HCT116 (cell line): ENCODE data around the gene GNG12. TPM values are rescaled to one million over a fixed set of nuclear protein-coding genes. Genes with fewer than 3 reads are reported as not detected.

Experiments
- ATAC-seq: fragments of 200-7000 bp; cut with Tn5 transposase; 2 replicates; pipeline ENCODE4 v1.9.1; 2020; ENCODE audit warnings: mild to moderate bottlenecking, moderate library complexity
- BruUV-seq: library from RNA; stranded (reverse); fragments of 400-500 nt; replicated peaks from 2 replicates; lab custom pipeline; 2021; lab: Mats Ljungman, UMichigan
- CTCF ChIA-PET: fragments of 300-600 bp; sonication (Branson Sonifier 250); formaldehyde crosslinking; loops from one replicate; lab custom pipeline; 2021; ENCODE audit warnings: antibody characterized with exemption; lab: Charles Lee
- POLR2A ChIA-PET: fragments of 300-600, 350-600 bp; sonication (Branson Sonifier 250); formaldehyde crosslinking; loops from one replicate; lab custom pipeline; 2021; ENCODE audit warnings: antibody characterized with exemption; lab: Charles Lee
- RAD21 ChIA-PET, 2 experiments: fragments of 300-600 bp; sonication (Branson Sonifier 250); formaldehyde crosslinking; loops; one replicate each; lab custom pipeline; 2023; ENCODE audit warnings: low total read pairs in 2 of 2; ENCODE audit not compliant: uncharacterized antibody in 2 of 2, unreplicated experiment in 2 of 2, low non-redundant PET in 1 of 2; lab: Charles Lee
- DNase-seq: peaks from one replicate; pipeline ENCODE4 v3.0.0-alpha.2; 2010; ENCODE audit warnings: low read depth, low spot score
- H2AFZ ChIP-seq: fragments of 200-600 bp; shearing (Covaris generic), sonication (generic); 2 replicates; pipeline ENCODE4 v1.6.1; 2017; ENCODE audit warnings: low read depth, mixed run types, mixed read lengths, antibody characterized with exemption, low read length; ENCODE audit not compliant: poor library complexity, severe bottlenecking
- H3K27ac ChIP-seq: 2 replicates; pipeline ENCODE4 v1.5.1; 2012; ENCODE audit warnings: low read depth, low read length
- H3K27me3 ChIP-seq: fragments of 200-600 bp; sonication (generic); 2 replicates; pipeline ENCODE4 v1.6.1; 2016; ENCODE audit warnings: mixed run types, low read length, mixed read lengths; ENCODE audit not compliant: insufficient read depth
- H3K36me3 ChIP-seq, 2 experiments: fragments of 200-500 bp in 1 of 2; fragments of 200-600 bp in 1 of 2; sonication (Bioruptor generic) in 1 of 2; sonication (generic) in 1 of 2; 2 replicates each; pipeline versions ENCODE4 v1.5.1 to v1.6.1; 2014 to 2016; ENCODE audit warnings: low read length in 2 of 2, inconsistent platforms in 1 of 2, mixed read lengths in 1 of 2, mixed run types in 1 of 2; ENCODE audit not compliant: insufficient read depth in 2 of 2, control insufficient read depth in 1 of 2
- H3K4me1 ChIP-seq, 2 experiments: fragments of 200-600 bp in 1 of 2; sonication (generic) in 1 of 2; 2 replicates each; pipeline versions ENCODE4 v1.5.1 to v1.6.1; 2012 to 2017; ENCODE audit warnings: low read length in 2 of 2, inconsistent platforms in 1 of 2, mild to moderate bottlenecking in 1 of 2, mixed read lengths in 1 of 2, mixed run types in 1 of 2, moderate library complexity in 1 of 2; ENCODE audit not compliant: insufficient read depth in 2 of 2, control insufficient read depth in 1 of 2
- H3K4me2 ChIP-seq: fragments of 200-600 bp; sonication (generic); 2 replicates; pipeline ENCODE4 v1.6.1; 2017; ENCODE audit warnings: mixed run types, low read length, mixed read lengths
- H3K4me3 ChIP-seq, 2 experiments: fragments of 200-600 bp in 1 of 2; sonication (generic) in 1 of 2; replicated peaks in 1 of 2; 2 replicates each; pipeline ENCODE4 v1.5.1; 2011 to 2016; ENCODE audit warnings: low read length in 2 of 2, control low read depth in 1 of 2, low read depth in 1 of 2, mild to moderate bottlenecking in 1 of 2, mixed read lengths in 1 of 2, mixed run types in 1 of 2
- H3K79me2 ChIP-seq: fragments of 200-600 bp; sonication (generic); 2 replicates; pipeline ENCODE4 v1.6.1; 2017; ENCODE audit warnings: mild to moderate bottlenecking, mixed run types, low read length, moderate library complexity, mixed read lengths; ENCODE audit not compliant: insufficient read depth
- H3K9ac ChIP-seq: fragments of 200-600 bp; sonication (generic); 2 replicates; pipeline ENCODE4 v1.6.1; 2016; ENCODE audit warnings: low read length, mixed read lengths
- H3K9me2 ChIP-seq: fragments of 200-600 bp; sonication (generic), shearing (Covaris generic); 2 replicates; pipeline ENCODE4 v1.6.1; 2017; ENCODE audit warnings: mixed run types, mild to moderate bottlenecking, moderate library complexity; ENCODE audit not compliant: insufficient read depth
- H3K9me3 ChIP-seq, 2 experiments: fragments of 200-500 bp in 1 of 2; fragments of 200-600 bp in 1 of 2; sonication (Bioruptor generic) in 1 of 2; sonication (generic) in 1 of 2; 2 replicates each; pipeline ENCODE4 v1.6.1; 2014 to 2017; ENCODE audit warnings: low read length in 2 of 2, mixed read lengths in 2 of 2, inconsistent platforms in 1 of 2, low read depth in 1 of 2, mild to moderate bottlenecking in 1 of 2, mixed run types in 1 of 2, moderate library complexity in 1 of 2; ENCODE audit not compliant: control insufficient read depth in 1 of 2, insufficient read depth in 1 of 2
- H4K20me1 ChIP-seq: fragments of 200-600 bp; sonication (generic), shearing (Covaris generic); 2 replicates; pipeline ENCODE4 v1.6.1; 2017; ENCODE audit warnings: mixed run types, mild to moderate bottlenecking, moderate library complexity; ENCODE audit not compliant: insufficient read depth
- EGR1 ChIP-seq: IDR thresholded peaks from 2 replicates; pipeline ENCODE4 v1.6.1; 2012; ENCODE audit warnings: low read depth
- JUND ChIP-seq: IDR thresholded peaks from 2 replicates; pipeline ENCODE4 v1.6.1; 2012
- POLR2A ChIP-seq: IDR thresholded peaks from 2 replicates; pipeline ENCODE4 v1.7.0; 2011; ENCODE audit warnings: borderline replicate concordance; ENCODE audit not compliant: insufficient read depth, insufficient read length; ENCODE audit errors: extremely low read depth
- POLR2AphosphoS5 ChIP-seq: IDR thresholded peaks from 2 replicates; pipeline ENCODE4 v1.6.1; 2011; ENCODE audit warnings: mild to moderate bottlenecking, low read depth, low read length, moderate library complexity
- SIN3A ChIP-seq: IDR thresholded peaks from 2 replicates; pipeline ENCODE4 v1.6.1; 2012; ENCODE audit warnings: low read depth
- SRF ChIP-seq: IDR thresholded peaks from 2 replicates; pipeline ENCODE4 v1.6.1; 2012; ENCODE audit warnings: low read depth
- TCF7L2 ChIP-seq: IDR thresholded peaks from 2 replicates; pipeline ENCODE4 v1.7.0; 2011; ENCODE audit warnings: borderline replicate concordance, inconsistent platforms; ENCODE audit not compliant: insufficient read depth, insufficient read length; ENCODE audit errors: extremely low read depth
- ZFX ChIP-seq: fragments of 450-650 bp; IDR thresholded peaks from 2 replicates; pipeline ENCODE4 v1.6.1; 2017
- intact Hi-C: fragments of 100-400 bp; cut with micrococcal nuclease; formaldehyde crosslinking; loops from 2 replicates; pipeline ENCODE4 v1.10.0; 2022
- total RNA-seq: library from RNA; stranded (reverse); gene quantifications from one replicate; pipeline ENCODE4 v1.2.1, GENCODE V29; 2021; ENCODE audit not compliant: unreplicated experiment
- TF ChIP-seq, protein P1 (sequence below), 3 experiments: fragments of 200-600 bp in 1 of 3; sonication (generic) in 1 of 3; IDR thresholded peaks in 2 of 3; conservative IDR thresholded peaks in 1 of 3; 2 replicates each; pipeline ENCODE4 v1.5.1; 2012 to 2017; ENCODE audit warnings: low read depth in 2 of 3, low read length in 2 of 3, antibody characterized with exemption in 1 of 3, borderline replicate concordance in 1 of 3, control low read depth in 1 of 3, mild to moderate bottlenecking in 1 of 3, mixed read lengths in 1 of 3, mixed run types in 1 of 3, moderate library complexity in 1 of 3; ENCODE audit not compliant: insufficient read depth in 1 of 3
- TF ChIP-seq, protein P2 (sequence below): IDR thresholded peaks from 2 replicates; pipeline ENCODE4 v1.6.1; 2012; ENCODE audit warnings: low read depth

Gene GNG12
- total RNA-seq, 1 experiment from 2014 or later = 49.6 TPM

DNA sequence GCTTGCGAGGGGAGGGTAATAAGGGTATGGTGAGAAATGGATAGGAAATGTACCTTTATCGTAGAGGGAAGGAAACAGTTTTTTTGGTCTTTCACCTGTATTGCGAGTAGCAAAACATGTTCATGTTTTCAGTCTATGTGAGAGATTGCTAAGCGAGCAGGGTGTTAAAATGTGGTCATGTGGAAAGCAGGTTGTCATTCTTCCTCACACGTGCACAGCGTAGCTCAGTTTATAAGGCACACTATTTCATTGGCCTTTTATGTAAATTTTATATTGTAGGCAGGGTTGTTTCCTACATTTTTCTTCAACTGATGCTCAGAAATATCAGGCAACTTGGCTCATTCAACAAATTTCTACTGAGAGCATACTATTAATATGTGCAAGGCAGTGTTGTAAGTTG, 18.5 kb upstream of the GNG12 start:
- Histone ChIP-seq H3K9ac (no peak overlapping the region), H3K27ac (no peak overlapping the region), H3K79me2 (no peaks in the 10 kb centered on the region), H3K4me2 (no peak overlapping the region), H3K9me2 (no peaks in the 10 kb centered on the region), H3K27me3 (no peaks in the 10 kb centered on the region; the same call in 1 of the 2 replicates), H2AFZ (no peak overlapping the region)
- ChIA-PET CTCF (interaction anchor here (1.4 to 3.2 kb wide), 3 partner anchors 158 to 290 kb away, joined by 3 to 25 read pairs (median 8); no protein-coding TSS in a partner anchor), POLR2A (no interaction called here)
- DNase-seq = no peak
- BruUV-seq = no TSS peak
- TF ChIP-seq POLR2AphosphoS5 = no peak
- TF ChIP-seq SIN3A = no peak
- no peak for TF ChIP-seq ZFX
- TF ChIP-seq EGR1 = no peak
- TF ChIP-seq JUND = no peak
- no peak for TF ChIP-seq POLR2A
- TF ChIP-seq, protein P1, sequence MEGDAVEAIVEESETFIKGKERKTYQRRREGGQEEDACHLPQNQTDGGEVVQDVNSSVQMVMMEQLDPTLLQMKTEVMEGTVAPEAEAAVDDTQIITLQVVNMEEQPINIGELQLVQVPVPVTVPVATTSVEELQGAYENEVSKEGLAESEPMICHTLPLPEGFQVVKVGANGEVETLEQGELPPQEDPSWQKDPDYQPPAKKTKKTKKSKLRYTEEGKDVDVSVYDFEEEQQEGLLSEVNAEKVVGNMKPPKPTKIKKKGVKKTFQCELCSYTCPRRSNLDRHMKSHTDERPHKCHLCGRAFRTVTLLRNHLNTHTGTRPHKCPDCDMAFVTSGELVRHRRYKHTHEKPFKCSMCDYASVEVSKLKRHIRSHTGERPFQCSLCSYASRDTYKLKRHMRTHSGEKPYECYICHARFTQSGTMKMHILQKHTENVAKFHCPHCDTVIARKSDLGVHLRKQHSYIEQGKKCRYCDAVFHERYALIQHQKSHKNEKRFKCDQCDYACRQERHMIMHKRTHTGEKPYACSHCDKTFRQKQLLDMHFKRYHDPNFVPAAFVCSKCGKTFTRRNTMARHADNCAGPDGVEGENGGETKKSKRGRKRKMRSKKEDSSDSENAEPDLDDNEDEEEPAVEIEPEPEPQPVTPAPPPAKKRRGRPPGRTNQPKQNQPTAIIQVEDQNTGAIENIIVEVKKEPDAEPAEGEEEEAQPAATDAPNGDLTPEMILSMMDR (IDR thresholded peaks at IDR 0.05 in 2 of 3, conservative IDR thresholded peaks at IDR 0.05 in 1 of 3; ENCODE audit: borderline replicate concordance in 1 of 3, insufficient read depth in 1 of 3, low read depth in 2 of 3, low read length in 2 of 3) = no peak
- TF ChIP-seq TCF7L2 = no peak
- TF ChIP-seq SRF = no peak
- TF ChIP-seq, protein P2, sequence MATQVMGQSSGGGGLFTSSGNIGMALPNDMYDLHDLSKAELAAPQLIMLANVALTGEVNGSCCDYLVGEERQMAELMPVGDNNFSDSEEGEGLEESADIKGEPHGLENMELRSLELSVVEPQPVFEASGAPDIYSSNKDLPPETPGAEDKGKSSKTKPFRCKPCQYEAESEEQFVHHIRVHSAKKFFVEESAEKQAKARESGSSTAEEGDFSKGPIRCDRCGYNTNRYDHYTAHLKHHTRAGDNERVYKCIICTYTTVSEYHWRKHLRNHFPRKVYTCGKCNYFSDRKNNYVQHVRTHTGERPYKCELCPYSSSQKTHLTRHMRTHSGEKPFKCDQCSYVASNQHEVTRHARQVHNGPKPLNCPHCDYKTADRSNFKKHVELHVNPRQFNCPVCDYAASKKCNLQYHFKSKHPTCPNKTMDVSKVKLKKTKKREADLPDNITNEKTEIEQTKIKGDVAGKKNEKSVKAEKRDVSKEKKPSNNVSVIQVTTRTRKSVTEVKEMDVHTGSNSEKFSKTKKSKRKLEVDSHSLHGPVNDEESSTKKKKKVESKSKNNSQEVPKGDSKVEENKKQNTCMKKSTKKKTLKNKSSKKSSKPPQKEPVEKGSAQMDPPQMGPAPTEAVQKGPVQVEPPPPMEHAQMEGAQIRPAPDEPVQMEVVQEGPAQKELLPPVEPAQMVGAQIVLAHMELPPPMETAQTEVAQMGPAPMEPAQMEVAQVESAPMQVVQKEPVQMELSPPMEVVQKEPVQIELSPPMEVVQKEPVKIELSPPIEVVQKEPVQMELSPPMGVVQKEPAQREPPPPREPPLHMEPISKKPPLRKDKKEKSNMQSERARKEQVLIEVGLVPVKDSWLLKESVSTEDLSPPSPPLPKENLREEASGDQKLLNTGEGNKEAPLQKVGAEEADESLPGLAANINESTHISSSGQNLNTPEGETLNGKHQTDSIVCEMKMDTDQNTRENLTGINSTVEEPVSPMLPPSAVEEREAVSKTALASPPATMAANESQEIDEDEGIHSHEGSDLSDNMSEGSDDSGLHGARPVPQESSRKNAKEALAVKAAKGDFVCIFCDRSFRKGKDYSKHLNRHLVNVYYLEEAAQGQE = no peak
- TF ChIP-seq, all 23 proteins: peak for 0
- Histone ChIP-seq H3K9me3 (no peaks in the 10 kb centered on the region), H4K20me1 (no peaks in the 10 kb centered on the region), H3K4me3 (no peak overlapping the region), H3K36me3 (no peaks in the 10 kb centered on the region), H3K4me1 (peaks cover 10 to 14% of the 10 kb centered on the region in 2 experiments)
- RAD21 ChIA-PET = interaction anchor here in 1 of 2 experiments (0.6 to 1.2 kb wide), 2 partner anchors 158 to 1165 kb away, joined by 3 read pairs; no protein-coding TSS in a partner anchor
- ATAC-seq = no peak
- intact Hi-C loops = loop anchor here (2.0 to 10.0 kb wide), 4 partner anchors 314 to 1885 kb away; partner anchors contain the start of gene RPE65
